ENCODE measurements around the gene CACNA1G. TPM values are rescaled to one million over a fixed set of nuclear protein-coding genes. Genes with fewer than 3 reads are reported as not detected.

The CACNA1G gene
- total RNA-seq, 4 donors from 2014 or later: 0.15 to 0.94 (median 0.16) TPM; not detected in 1

DNA sequence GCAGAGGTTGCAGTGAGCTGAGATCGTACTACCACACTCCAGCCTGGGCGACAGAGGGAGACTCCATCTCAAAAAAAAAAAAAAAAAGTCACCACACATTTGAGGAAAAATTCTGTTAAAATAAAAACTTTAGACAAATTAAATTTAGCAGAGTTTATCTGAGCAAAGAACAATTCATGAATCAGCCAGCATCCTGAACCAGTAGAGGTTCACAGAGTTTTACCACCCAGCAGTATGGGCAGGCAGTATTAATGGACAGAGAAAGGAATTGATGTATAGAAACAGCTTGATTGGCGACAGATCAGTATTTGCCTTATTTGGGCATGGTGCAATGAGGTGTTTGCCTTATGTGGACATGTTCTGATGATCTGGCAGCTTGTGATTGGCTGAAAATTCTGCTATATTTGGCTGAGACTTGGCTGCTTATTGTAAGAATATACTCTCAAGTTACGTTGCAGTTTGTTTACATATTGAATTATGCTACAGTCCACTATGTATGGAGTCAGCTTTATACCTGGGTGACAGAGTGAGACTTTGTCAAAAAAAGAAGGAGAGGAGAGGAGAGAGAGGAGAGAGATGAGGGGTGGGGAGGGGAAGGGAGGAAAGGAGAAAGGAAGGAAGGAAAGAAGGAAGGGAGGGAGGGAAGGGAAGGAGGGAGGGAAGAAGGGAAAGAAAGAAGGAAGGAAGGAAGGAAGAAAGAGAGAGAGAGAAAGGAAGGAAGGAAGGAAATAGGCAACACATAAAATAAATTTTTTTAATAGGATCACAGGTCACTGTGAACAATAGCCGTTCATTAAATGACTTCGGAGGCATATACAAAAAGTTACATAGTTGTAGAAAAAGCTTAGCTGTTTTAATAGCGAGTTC lies 88.8 kb downstream of the CACNA1G start:
- Histone ChIP-seq H3K4me1 (no peaks in the 10 kb centered on the region), H3K4me3 (no peak overlapping the region), H3K27me3 (no peaks in the 10 kb centered on the region), H3K36me3 (no peaks in the 10 kb centered on the region), H3K27ac (no peak overlapping the region), H3K9me3 (peaks cover 0 to 5% (median 0%) of the 10 kb centered on the region in 3 donors)
- ATAC-seq: no peak
- WGBS, 2 donors (ENCODE audit: low coverage in 1 of 2): 76 to 82% methylated on average over 7 of the region's 7 CpGs
- TF ChIP-seq POLR2A (IDR thresholded peaks at IDR 0.05) (no peak), POLR2AphosphoS5 (IDR thresholded peaks at IDR 0.05) (no peak), EP300 (IDR thresholded peaks at IDR 0.05) (no peak)
- TF ChIP-seq, protein P1, sequence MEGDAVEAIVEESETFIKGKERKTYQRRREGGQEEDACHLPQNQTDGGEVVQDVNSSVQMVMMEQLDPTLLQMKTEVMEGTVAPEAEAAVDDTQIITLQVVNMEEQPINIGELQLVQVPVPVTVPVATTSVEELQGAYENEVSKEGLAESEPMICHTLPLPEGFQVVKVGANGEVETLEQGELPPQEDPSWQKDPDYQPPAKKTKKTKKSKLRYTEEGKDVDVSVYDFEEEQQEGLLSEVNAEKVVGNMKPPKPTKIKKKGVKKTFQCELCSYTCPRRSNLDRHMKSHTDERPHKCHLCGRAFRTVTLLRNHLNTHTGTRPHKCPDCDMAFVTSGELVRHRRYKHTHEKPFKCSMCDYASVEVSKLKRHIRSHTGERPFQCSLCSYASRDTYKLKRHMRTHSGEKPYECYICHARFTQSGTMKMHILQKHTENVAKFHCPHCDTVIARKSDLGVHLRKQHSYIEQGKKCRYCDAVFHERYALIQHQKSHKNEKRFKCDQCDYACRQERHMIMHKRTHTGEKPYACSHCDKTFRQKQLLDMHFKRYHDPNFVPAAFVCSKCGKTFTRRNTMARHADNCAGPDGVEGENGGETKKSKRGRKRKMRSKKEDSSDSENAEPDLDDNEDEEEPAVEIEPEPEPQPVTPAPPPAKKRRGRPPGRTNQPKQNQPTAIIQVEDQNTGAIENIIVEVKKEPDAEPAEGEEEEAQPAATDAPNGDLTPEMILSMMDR (IDR thresholded peaks at IDR 0.05): no peak

DNA sequence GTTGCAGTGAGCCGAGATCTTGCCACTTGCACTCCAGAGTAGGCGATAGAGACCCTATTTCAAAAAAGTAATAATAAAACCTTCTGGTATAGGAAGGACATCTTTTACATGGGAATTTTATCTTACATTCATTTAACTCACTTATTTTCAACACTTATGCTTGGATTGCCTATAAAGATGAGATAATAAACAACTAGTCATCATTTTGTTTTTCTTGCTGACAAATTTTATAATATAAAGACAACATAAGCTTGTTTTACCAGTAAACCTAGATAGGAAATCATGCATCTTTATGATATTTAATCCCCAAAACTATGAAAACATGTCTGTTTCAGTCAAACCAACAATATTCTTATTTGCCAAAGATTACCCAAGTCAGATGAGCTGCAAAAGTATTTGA lies 91.1 kb downstream of the CACNA1G start:
- H3K9me3 ChIP-seq: peaks cover 0 to 5% (median 0%) of the 10 kb centered on the region in 3 donors
- no peak overlapping the region for H3K4me3 ChIP-seq
- H3K27ac ChIP-seq: no peak overlapping the region
- H3K4me1 ChIP-seq: no peaks in the 10 kb centered on the region
- no peaks in the 10 kb centered on the region for H3K36me3 ChIP-seq
- WGBS, 2 donors (ENCODE audit: low coverage in 1 of 2): 94% methylated on average over 2 of the region's 2 CpGs; no CpG with 5 or more reads in 1 of the 2 donors
- no peak for ATAC-seq
- TF ChIP-seq EP300 (IDR thresholded peaks at IDR 0.05) (no peak), POLR2AphosphoS5 (IDR thresholded peaks at IDR 0.05) (no peak), POLR2A (IDR thresholded peaks at IDR 0.05) (no peak)
- TF ChIP-seq, protein P1 (IDR thresholded peaks at IDR 0.05): no peak
- H3K27me3 ChIP-seq: no peaks in the 10 kb centered on the region

DNA sequence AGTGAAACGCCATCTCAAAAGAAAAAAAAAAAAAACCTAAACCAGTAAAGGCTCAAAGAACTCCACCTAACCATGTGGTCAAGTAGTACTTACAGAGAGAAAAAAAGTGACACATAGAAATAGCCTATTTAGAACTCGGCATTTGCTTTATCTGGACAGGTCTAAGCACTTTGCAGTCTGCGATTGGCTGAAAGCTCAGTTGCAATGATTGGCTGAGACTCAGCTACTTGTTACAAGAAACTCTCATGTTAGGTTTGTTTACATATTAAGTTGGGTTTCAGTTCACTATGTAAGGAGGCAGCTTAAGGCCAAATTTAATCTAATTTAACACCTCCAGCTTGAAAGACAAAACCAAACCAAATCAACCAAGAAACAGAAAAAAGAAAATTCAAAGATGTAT lies 93.2 kb downstream of the CACNA1G start:
- TF ChIP-seq, protein P1 (IDR thresholded peaks at IDR 0.05): no peak
- TF ChIP-seq EP300 (IDR thresholded peaks at IDR 0.05): no peak
- no peak for TF ChIP-seq POLR2A (IDR thresholded peaks at IDR 0.05)
- TF ChIP-seq POLR2AphosphoS5 (IDR thresholded peaks at IDR 0.05): no peak
- Histone ChIP-seq H3K36me3 (no peaks in the 10 kb centered on the region), H3K9me3 (peaks cover 0 to 5% (median 0%) of the 10 kb centered on the region in 3 donors), H3K27ac (no peak overlapping the region), H3K27me3 (no peaks in the 10 kb centered on the region), H3K4me3 (no peak overlapping the region), H3K4me1 (no peaks in the 10 kb centered on the region)
- WGBS, 2 donors (ENCODE audit: low coverage in 1 of 2): 76% methylated on average over 3 of the region's 3 CpGs; no CpG with 5 or more reads in 1 of the 2 donors
- ATAC-seq: no peak

GRCh38 chr17:50656509-50656908 lies 96.0 kb downstream of the CACNA1G start:
- H3K4me1 ChIP-seq: peaks cover 0 to 26% (median 16%) of the 10 kb centered on the region in 3 donors
- H3K9me3 ChIP-seq: peaks cover 0 to 5% (median 0%) of the 10 kb centered on the region in 3 donors
- TF ChIP-seq POLR2AphosphoS5 (IDR thresholded peaks at IDR 0.05) (no peak), POLR2A (IDR thresholded peaks at IDR 0.05) (no peak), EP300 (IDR thresholded peaks at IDR 0.05) (no peak)
- TF ChIP-seq, protein P1 (IDR thresholded peaks at IDR 0.05): no peak
- 100% methylated on average over 1 of the region's 5 CpGs; no CpG with 5 or more reads in 1 of the 2 donors for WGBS, 2 donors (ENCODE audit: low coverage in 1 of 2)
- ATAC-seq: no peak
- no peaks in the 10 kb centered on the region for H3K27me3 ChIP-seq
- H3K4me3 ChIP-seq: no peak overlapping the region
- no peaks in the 10 kb centered on the region for H3K36me3 ChIP-seq
- H3K27ac ChIP-seq: no peak overlapping the region

Data from gastroesophageal sphincter (tissue), 4 donors.